ENCODE results near the gene PRM3.

DNA sequence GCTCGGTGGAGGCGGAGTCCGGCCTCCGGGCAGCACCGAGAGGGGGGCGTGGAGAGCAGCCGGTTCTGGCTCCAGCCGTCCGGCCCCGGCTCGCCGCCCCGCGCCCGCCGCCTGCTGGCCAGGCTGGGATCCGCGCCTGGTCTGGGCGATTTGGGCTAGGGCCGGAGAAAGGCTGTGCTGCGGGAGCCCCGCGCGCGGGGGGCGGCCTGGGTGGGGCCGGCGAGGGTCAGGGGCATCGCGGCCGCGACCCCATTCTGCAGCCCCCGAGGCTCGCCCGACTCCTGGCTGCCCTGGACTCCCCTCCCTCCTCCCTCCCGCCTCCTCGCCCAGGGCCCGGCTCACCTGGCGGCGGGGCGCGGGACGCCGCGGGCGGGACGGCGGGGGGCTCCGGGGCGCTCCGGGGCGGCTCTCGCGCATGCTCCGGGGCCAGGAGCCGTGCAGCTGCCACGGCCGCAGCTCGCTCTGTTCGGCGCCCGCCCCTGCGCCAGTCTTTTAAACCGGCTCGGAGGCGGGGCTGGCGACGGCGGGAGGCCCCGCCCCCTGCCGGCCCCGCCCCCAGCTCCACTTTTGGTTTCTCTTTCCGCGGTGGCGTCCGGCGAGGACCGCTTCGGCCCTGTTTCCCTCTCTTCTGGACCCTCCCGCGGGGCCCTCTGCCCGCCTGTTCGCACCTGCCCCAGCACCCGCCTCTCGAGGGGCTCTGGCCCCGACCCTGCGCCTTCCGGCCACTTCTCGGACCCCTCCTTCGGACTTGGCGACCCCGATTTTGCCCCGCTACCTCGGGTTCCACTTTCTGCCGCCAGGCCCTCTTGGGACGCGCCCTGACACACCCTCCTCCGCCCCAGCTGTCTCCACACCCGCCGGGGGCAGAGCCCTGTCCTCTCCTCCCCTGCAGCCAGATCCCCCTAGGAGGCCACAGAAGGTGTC lies 17.4 kb downstream of the PRM3 start, which contains the start of gene SOCS1:
- TF ChIP-seq, protein P1, sequence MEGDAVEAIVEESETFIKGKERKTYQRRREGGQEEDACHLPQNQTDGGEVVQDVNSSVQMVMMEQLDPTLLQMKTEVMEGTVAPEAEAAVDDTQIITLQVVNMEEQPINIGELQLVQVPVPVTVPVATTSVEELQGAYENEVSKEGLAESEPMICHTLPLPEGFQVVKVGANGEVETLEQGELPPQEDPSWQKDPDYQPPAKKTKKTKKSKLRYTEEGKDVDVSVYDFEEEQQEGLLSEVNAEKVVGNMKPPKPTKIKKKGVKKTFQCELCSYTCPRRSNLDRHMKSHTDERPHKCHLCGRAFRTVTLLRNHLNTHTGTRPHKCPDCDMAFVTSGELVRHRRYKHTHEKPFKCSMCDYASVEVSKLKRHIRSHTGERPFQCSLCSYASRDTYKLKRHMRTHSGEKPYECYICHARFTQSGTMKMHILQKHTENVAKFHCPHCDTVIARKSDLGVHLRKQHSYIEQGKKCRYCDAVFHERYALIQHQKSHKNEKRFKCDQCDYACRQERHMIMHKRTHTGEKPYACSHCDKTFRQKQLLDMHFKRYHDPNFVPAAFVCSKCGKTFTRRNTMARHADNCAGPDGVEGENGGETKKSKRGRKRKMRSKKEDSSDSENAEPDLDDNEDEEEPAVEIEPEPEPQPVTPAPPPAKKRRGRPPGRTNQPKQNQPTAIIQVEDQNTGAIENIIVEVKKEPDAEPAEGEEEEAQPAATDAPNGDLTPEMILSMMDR (conservative IDR thresholded peaks at IDR 0.05; ENCODE audit: low read length) = peak; percentile 81
- no peak for TF ChIP-seq EZH2phosphoT487 (IDR thresholded peaks at IDR 0.05; ENCODE audit: borderline replicate concordance, low read depth, low read length)
